ENCODE results near the gene CYP1B1.
A peak's percentile ranks its signal among the peaks of the same experiment; 100 is the strongest.

The CYP1B1 gene

DNA sequence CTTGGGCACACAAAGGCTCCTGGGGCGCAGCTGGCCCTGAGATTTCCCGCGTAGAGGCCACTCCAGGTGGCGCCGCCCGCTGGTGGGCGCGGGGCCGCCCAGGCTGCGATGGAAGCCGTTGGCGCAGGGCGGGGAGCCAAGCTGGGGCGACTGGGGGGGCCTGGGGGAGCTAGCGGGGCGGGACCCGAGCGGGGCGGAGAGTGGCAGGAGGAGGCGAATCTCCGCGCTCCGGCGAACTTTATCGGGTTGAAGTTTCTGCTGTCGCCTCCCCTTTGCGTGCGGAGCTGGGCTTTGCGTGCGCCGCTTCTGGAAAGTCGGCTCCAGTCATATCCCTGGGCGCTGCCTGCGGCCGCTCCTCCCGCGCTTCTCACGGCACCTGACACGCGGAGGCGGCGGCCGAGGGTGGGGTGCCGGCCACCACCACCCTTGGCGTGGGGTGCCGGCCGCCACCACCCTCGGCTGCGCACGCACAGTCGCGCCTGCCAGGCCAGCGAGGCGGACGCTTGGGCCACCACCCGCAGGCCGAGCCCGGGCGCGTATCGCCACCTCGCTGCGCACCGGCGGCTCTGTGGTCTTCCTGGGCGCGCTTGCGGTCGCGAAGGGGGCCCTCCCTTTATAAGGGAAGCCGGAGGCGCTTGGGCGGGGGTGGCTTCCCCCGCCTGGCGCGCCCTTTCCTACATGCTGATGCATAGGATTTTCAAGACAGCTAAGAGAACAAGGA lies 919 bp upstream of the CYP1B1 start:
- peak; percentile 62 to 75 for DNase-seq (ENCODE audit: low read depth in 2 of 2)

DNA sequence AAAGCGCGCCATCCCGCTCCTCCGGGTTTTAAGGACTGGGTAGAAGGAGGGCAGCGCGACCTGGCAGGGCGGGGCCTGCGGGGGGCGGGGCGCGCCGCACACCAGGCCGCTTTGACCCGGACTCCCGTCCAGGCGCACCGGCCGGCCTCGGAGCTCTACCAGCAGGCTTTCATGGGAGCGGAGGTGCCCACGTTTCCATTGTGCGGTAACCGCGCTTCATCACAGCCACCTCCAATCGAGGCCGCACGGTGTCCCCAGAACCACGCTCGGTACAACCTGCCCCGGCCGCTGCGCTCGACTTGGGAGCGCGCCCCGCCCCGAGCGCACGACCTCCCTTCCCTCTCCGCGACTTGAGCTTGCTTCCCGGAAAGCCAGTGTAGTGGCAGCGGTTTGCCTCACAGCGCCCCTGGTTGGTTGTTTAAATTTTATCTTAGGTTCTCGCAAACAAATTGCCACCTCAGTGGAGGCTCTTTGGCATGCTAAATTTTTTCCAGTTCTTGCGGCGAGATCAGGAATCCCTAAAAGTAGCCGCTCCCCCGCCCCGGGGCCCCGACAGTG lies 280 bp upstream of the CYP1B1 start:
- peak; percentile 51 to 57 for DNase-seq (ENCODE audit: low read depth in 2 of 2)

GRCh38 chr2:38074764-38075506 lies 1.0 kb downstream of the CYP1B1 start:
- no peak for DNase-seq (ENCODE audit: low read depth in 2 of 2)

DNA sequence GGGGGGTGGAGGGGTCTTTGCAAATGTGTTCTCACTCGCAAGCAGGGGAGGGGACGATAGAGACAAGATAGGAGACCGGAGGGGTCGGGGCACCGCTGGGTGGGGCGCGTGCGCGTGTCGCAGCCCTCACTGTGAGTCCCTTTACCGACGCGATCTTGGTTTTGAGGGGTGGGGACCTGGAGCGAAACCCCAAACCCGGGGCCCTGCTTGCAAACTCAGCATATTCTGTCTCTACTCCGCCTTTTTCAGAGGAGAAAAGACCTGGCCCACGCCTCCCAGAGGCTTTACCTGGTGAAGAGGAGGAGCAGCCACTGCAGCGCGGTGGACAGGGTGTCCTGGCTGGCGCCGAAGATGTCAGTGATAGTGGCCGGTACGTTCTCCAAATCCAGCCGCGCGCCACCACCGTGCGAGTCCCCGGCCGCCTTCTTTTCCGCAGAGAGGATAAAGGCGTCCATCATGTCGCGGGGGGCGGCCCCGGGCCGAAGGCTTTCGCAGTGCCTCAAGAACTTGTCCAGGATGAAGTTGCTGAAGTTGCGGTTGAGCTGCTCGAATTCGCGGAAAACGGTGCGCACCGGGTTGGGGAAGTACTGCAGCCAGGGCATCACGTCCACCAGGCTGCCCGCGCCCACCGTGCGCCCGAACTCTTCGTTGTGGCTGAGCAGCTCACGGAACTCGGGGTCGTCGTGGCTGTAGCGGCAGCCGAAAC lies 1.7 kb downstream of the CYP1B1 start:
- no peak for DNase-seq (ENCODE audit: low read depth in 2 of 2)

- DNase-seq (ENCODE audit: low read depth in 2 of 2): no peak
Measured at GRCh38 chr2:38073211-38074057, 2.5 kb downstream of the CYP1B1 start.

DNA sequence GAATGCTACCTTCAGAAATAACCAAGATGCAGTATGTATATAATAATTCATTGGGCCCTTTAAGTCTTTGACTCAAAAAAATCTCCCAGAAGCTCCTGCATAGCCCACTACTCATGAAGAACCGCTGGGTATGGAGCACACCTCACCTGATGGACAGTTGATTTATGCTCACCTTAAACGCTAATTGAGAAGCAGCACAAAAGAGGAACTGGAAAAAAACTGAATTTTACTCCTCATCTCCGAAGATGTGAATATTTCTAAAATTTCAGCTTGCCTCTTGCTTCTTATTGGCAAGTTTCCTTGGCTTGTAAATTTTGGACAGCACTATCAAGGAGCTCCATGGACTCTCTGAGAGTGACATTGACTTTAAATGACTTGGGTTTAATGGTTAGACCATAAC lies 5.5 kb downstream of the CYP1B1 start:
- no peak for DNase-seq (ENCODE audit: low read depth in 2 of 2)

DNA sequence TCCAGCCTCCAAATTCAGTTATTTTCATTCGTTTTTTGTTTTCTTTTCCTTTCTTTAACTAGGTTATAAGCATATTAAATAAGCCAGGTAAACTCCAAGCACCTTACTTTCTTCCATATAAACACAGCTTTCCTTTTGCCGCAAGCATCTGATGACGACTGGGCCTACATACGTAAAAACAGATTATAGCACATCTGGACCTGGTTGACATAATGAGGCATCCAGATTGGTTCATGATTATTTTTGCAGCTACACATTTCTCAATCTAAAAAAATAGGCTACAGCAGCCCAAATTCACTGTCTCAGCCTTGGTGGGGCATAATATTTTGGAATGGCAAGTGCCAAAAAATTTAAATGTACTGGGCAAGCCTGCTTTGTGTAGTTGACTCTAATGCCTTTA lies 7.7 kb downstream of the CYP1B1 start:
- no peak for DNase-seq (ENCODE audit: low read depth in 2 of 2)

- no peak for DNase-seq (ENCODE audit: low read depth in 2 of 2)
Measured at GRCh38 chr2:38066421-38067115, 9.4 kb downstream of the CYP1B1 start.

- no peak for DNase-seq (ENCODE audit: low read depth in 2 of 2)
Measured at GRCh38 chr2:38065502-38066135, 10.3 kb downstream of the CYP1B1 start.

DNA sequence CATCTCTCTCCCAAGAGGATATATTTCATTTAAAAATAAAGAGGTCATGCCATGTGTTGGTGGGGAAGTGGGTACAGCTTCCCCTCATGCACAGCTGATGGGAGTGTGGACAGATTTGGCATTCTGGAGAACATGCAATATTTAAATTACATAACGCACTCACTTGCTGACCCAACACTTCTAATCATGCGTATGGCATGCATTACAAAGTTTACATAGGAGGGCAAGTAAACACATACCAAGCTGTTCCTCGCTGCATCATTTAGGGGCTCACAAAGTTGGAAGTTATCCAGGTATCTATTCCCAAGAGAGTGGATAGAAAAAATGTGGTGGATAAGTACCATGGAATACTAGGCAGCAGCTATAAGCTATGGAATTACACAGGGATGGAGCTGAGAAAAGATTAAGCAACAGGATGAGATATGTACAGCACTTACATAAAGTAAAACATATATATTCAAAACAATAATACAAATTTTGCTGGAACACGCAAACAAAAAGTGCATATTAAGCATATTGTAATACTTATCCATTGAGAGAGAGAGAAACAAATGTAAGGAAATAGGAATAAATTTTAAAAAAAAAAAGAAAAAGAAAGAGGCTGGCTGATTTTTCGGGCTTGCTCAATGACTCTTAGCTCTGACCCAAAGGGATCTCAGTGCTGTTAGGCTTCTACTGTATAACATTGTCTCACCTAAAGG lies 11.0 kb downstream of the CYP1B1 start:
- DNase-seq (ENCODE audit: low read depth in 2 of 2): no peak

DNA sequence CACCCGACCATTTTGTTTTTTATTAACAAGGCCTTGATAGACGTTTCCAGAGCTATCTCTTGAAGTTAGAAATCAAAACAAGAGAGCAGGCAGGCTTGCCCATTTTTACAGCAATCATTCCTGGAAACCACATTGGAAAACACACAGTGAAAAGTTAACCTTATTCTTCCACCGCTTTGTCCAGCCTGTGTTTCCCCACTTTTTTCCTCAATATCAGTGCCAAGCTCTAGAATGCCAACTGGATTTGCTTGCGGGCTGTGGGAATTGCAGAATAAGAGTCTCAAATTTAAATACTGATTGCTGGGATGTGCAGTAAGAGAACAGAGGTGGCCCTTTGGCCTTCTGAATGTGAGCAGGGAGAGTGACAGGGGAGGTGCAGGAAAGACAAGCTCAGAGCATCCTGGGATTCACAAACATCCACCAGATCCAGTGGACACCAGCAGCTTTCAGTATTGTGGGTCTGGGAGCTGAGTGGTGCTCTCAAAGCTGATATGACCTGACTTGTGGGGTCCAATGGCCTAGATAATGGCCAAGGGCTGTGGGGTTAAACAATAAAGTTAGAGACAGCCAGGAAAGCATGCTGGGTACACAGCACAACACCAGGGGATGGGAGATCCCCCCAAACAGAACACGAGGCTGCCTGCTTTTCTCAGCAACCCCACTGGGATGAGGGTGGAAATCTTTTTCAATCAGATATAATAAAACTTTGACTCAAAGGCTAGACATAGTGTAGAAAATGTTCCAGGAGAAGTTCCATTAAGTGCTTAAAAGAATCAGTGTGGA lies 15.5 kb downstream of the CYP1B1 start:
- no peak for DNase-seq (ENCODE audit: low read depth in 2 of 2)

- no peak for DNase-seq (ENCODE audit: low read depth in 2 of 2)
Measured at GRCh38 chr2:38057651-38058410, 18.1 kb downstream of the CYP1B1 start.

DNA sequence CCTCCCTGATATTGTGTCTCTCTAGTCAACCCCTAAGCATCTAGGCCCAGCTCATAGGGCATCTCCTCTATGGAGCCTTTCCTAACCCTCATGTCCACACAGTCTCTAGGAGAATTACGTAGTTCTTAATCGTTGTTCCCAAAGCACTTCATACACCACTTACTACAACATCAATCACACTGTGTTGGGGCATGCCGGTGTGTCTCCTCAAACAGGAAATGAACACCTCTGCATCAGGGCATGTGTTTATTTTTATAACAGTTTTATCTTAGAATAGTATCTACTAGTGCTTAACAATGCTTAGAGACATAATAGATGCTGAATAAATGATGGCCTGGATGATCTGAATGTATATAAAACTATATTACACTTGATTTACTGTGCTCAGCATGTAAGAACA lies 19.7 kb downstream of the CYP1B1 start:
- no peak for DNase-seq (ENCODE audit: low read depth in 2 of 2)

GRCh38 chr2:38045811-38046210 lies 30.1 kb downstream of the CYP1B1 start:
- DNase-seq (ENCODE audit: low read depth in 2 of 2): no peak

GRCh38 chr2:38039121-38039910 lies 36.6 kb downstream of the CYP1B1 start:
- DNase-seq (ENCODE audit: low read depth in 2 of 2): no peak

- no peak for DNase-seq (ENCODE audit: low read depth in 2 of 2)
Measured at GRCh38 chr2:38038682-38039081, 37.3 kb downstream of the CYP1B1 start.

Measured in stimulated activated CD8-positive, alpha-beta memory T cell treated with anti-CD3 and anti-CD28 coated beads, Interleukin-2, amount 100 ng/mL, for 48 hours (primary cell).